Pancreas (tissue), 10 donors: ENCODE measurements around the gene PSORS1C1. TPM values are rescaled to one million over a fixed set of nuclear protein-coding genes. Genes with fewer than 3 reads are reported as not detected.

ENCODE experiments used
- ATAC-seq, 4 donors: fragments of 200-7000 bp; cut with Tn5 transposase; one replicate each; pipeline versions ENCODE4 v1.8.0 to v1.9.1; 2020; ENCODE audit warnings: mild to moderate bottlenecking in 4 of 4, moderate library complexity in 4 of 4
- DNase-seq, 6 donors: peaks; one replicate each; pipeline ENCODE4 v3.0.0-alpha.2; 2020
- FAIRE-seq: peaks from 2 replicates; lab custom pipeline; 2012; peaks lifted over from hg19 to GRCh38; lab: Jason Lieb, UNC
- H3K27ac ChIP-seq, 4 donors: fragments of 200-600 bp; sonication (generic); 1 replicate in 3 of 4; 2 replicates in 1 of 4; pipeline versions ENCODE4 v1.5.0 to v1.8.0; 2020
- H3K27me3 ChIP-seq, 4 donors: fragments of 200-600 bp; one replicate each; pipeline ENCODE4 v1.8.0; 2021
- H3K36me3 ChIP-seq, 3 donors: fragments of 200-600 bp; sonication (generic) in 1 of 3; one replicate each; pipeline versions ENCODE4 v1.5.0 to v1.8.0; 2020 to 2021
- H3K4me1 ChIP-seq, 3 donors: fragments of 200-600 bp; one replicate each; pipeline ENCODE4 v1.8.0; 2021
- H3K4me3 ChIP-seq, 4 donors: fragments of 200-600 bp; sonication (generic) in 2 of 4; one replicate each; pipeline versions ENCODE4 v1.5.0 to v1.8.0; 2020 to 2021
- H3K9me3 ChIP-seq, 4 donors: fragments of 200-600 bp; one replicate each; pipeline ENCODE4 v1.8.0; 2021
- WGBS, 2 donors: extraction: QIAGEN DNeasy Blood & Tissue Kit; methylation state at CpG; one replicate each; pipeline ENCODE4 v1.1.7; 2013; 5-methylcytosine and 5-hydroxymethylcytosine counted together
- intact Hi-C, 3 donors: fragments of 100-400 bp; cut with DNase I; formaldehyde crosslinking; loops; one replicate each; pipeline versions ENCODE4 v1.11.1 to v1.14.2; 2022
- polyA plus RNA-seq, 2 donors: library from polyadenylated mRNA; stranded (reverse); fragments of 200-250 nt; gene quantifications; one replicate each; pipeline ENCODE4 v1.2.3, GENCODE V29; 2013
- total RNA-seq, 6 donors: library from RNA; stranded (reverse); fragmentation: NEBNext Ultra II Directional in 4 of 6; extraction: Animal tissue kit (Norgen Biotek cat#: 25700) in 4 of 6; gene quantifications; one replicate each; pipeline versions ENCODE4 v1.2.1 to v1.2.4, GENCODE V29; 2021 to 2023
- TF ChIP-seq, protein P1 (sequence below), 4 donors: fragments of 200-600 bp; sonication (generic) in 3 of 4; IDR thresholded peaks; one replicate each; pipeline versions ENCODE4 v1.5.0 to v1.8.0; 2021; ENCODE audit warnings: antibody characterized with exemption in 4 of 4
- donor health status: healthy with polysubstance abuse.
- donor health status: DM: no; HTN: no; CAD: no; lungs with moderate emphysema.
- donor health status: DM: no; HTN: no; CAD: no.
- donor health status: control.
- donor health status: control.
- donor health status: Bipolar disorder and iron deficiency.
- donor health status: DM: yes; HTN: yes; CAD: no.
- donor health status: DM: no; HTN: no; CAD: no.
- donor health status: DM: no; HTN: no; CAD: no.
- donor health status: DM: yes; HTN: yes; CAD: no.

Gene PSORS1C1
- total and polyA plus RNA-seq, 8 donors: 0.06 to 1.9 (median 0.49) TPM

DNA sequence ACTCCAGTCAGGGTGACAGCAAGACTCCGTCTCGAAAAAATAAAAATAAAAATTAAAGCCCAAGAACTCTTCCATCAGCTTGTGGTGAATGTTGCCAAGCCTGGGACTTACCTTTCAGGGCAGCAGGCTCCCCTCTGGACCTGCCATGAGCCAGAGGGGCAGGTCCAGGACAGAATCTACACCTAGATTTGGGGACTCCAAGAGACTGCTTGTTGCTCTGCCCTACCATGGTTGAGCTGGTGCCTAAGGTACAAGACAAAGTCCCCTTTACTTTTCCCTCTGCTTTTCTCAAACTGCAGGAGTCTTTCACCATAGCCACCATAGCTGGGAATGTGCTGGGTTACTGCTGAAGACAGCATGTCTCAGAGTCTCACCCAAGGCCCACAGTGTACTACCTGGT lies 11.5 kb upstream of the PSORS1C1 start:
- Histone ChIP-seq H3K27ac (no peak overlapping the region), H3K27me3 (no peaks in the 10 kb centered on the region), H3K9me3 (no peaks in the 10 kb centered on the region), H3K36me3 (no peaks in the 10 kb centered on the region), H3K4me3 (no peak overlapping the region), H3K4me1 (no peaks in the 10 kb centered on the region)
- TF ChIP-seq, protein P1, sequence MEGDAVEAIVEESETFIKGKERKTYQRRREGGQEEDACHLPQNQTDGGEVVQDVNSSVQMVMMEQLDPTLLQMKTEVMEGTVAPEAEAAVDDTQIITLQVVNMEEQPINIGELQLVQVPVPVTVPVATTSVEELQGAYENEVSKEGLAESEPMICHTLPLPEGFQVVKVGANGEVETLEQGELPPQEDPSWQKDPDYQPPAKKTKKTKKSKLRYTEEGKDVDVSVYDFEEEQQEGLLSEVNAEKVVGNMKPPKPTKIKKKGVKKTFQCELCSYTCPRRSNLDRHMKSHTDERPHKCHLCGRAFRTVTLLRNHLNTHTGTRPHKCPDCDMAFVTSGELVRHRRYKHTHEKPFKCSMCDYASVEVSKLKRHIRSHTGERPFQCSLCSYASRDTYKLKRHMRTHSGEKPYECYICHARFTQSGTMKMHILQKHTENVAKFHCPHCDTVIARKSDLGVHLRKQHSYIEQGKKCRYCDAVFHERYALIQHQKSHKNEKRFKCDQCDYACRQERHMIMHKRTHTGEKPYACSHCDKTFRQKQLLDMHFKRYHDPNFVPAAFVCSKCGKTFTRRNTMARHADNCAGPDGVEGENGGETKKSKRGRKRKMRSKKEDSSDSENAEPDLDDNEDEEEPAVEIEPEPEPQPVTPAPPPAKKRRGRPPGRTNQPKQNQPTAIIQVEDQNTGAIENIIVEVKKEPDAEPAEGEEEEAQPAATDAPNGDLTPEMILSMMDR (IDR thresholded peaks at IDR 0.05): no peak
- ATAC-seq (no peak), DNase-seq (no peak), FAIRE-seq (no peak)
- WGBS, 2 donors: 91 to 93% methylated on average over 2 of the region's 2 CpGs
- intact Hi-C loops: no loop called here

DNA sequence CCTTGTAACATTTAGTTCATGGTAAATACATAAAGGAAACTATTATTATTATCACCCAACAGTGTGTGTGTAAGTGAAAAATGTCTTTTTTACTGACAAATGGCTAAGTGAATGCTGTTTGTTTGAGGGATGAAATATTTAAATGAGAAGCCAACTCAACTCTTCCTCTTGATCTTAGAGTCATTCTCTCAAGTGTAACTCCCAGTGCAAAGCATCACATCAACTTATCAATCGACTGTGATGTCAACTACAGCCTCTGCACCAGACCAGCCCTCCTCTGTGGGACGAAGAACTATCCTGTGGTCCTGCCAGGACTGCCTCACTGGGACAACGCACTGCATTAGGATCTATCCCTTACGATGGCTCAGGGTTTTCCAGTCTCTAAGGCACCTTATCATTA lies 7.5 kb upstream of the PSORS1C1 start:
- no peak for FAIRE-seq
- Histone ChIP-seq H3K4me1 (no peaks in the 10 kb centered on the region), H3K4me3 (no peak overlapping the region), H3K27me3 (no peaks in the 10 kb centered on the region), H3K9me3 (no peaks in the 10 kb centered on the region), H3K27ac (no peak overlapping the region), H3K36me3 (no peaks in the 10 kb centered on the region)
- no peak for DNase-seq
- ATAC-seq: no peak
- 48 to 50% methylated on average over 4 of the region's 4 CpGs for WGBS, 2 donors
- intact Hi-C loops: no loop called here
- TF ChIP-seq, protein P1 (IDR thresholded peaks at IDR 0.05): no peak

DNA sequence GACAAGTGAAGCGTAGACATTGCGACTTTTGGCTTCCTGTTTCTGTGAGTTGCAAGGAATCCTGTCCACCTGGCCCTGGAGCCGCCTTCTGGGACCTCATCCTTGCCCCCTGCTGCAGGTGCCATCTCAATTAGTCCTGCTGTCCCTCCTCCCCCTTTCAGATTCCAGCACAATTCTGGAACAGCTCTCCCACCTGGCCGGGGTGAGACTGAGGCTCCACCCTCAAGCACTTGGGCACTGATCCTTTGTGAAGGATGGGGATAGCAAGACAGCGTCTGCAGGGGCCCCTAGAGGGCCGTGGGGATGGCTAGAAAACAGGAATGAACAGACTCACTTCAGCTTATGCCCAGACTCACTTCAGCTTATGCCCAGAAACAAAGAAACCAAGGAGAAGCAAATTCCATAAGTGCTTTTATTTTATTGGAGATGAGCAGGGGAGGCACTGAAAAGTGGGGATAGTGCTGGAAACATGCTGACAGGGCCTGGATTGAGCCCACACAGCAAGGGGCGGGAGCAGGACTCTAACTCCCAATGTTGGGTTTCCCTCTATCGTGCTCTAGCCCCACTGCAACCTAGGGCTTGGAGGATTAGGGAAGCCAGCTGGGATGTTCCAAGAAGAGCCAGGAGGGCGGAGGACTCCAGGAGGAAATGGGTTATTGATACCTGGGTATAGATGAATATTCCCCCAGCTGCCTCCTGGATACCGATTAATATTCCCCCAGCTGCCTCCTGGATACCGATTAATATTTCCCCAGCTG lies 3.6 kb upstream of the PSORS1C1 start:
- no peaks in the 10 kb centered on the region for H3K9me3 ChIP-seq
- DNase-seq (no peak), ATAC-seq (no peak), FAIRE-seq (no peak)
- H3K4me1 ChIP-seq: no peaks in the 10 kb centered on the region
- no peak overlapping the region for H3K4me3 ChIP-seq
- intact Hi-C loops: no loop called here
- TF ChIP-seq, protein P1 (IDR thresholded peaks at IDR 0.05): no peak
- H3K27ac ChIP-seq: no peak overlapping the region
- 61 to 66% methylated on average over 11 of the region's 11 CpGs for WGBS, 2 donors
- H3K36me3 ChIP-seq: no peaks in the 10 kb centered on the region
- no peaks in the 10 kb centered on the region for H3K27me3 ChIP-seq

DNA sequence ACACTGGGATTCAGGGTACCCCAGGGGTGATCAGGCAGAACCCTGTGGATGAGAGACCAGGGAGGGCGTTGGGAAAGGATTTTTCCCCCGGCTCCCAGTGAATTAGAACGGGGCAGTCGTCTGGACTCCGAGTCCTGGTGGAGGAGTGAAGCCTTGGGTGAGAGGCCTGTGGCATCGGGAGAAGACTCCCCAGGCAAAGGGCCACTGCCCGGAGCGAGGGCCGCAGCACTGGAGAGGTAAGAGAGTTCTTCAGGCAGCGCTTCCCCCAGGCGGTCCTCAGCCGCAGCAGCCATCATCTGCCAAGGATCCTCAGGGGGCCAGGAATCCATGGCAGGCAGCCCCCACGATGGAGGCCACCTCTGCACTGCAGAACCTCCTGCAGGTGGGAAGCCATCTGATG lies 2.9 kb upstream of the PSORS1C1 start:
- no peaks in the 10 kb centered on the region for H3K9me3 ChIP-seq
- WGBS, 2 donors: 74 to 79% methylated on average over 13 of the region's 13 CpGs
- no peaks in the 10 kb centered on the region for H3K36me3 ChIP-seq
- no peaks in the 10 kb centered on the region for H3K27me3 ChIP-seq
- no peak for ATAC-seq
- intact Hi-C loops: no loop called here
- H3K4me1 ChIP-seq: no peaks in the 10 kb centered on the region
- DNase-seq: peak in 1 of 6 donors; percentile 45
- no peak overlapping the region for H3K27ac ChIP-seq
- no peak overlapping the region for H3K4me3 ChIP-seq
- no peak for FAIRE-seq
- TF ChIP-seq, protein P1 (IDR thresholded peaks at IDR 0.05): no peak

DNA sequence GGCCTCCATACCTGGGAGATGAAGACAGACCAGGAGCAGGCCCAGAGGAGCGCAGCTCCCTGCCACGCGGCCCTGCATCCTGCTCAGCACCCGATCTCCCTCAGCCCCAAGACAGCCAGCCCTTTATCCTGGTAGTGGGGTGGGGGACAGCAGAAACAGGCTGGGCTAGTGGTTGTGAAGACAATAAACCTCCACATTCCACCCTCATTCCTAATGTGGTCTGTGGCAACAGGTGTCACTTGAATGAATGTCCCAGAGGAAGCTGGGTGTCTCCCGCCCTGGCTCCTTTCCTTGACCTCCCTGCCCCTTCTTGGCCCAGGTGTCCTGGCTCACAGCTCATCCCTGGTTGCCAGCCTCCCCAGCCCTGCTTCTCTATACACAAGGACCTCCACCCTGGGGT lies 2.1 kb upstream of the PSORS1C1 start, which contains the start of gene C6orf15:
Gene C6orf15 (minus strand): TSS at position 98 of the 400 bp plus-strand sequence. CDS start 20 bp downstream, at position 78.
- H3K27me3 ChIP-seq: no peaks in the 10 kb centered on the region
- no peaks in the 10 kb centered on the region for H3K9me3 ChIP-seq
- no peaks in the 10 kb centered on the region for H3K4me1 ChIP-seq
- FAIRE-seq (no peak), ATAC-seq (no peak), DNase-seq (no peak)
- H3K27ac ChIP-seq: no peak within 1 kb of the TSS
- TF ChIP-seq, protein P1 (IDR thresholded peaks at IDR 0.05): no peak
- 83 to 89% methylated on average over 5 of the region's 5 CpGs for WGBS, 2 donors
- intact Hi-C loops: no loop called here
- no peaks in the 10 kb centered on the region for H3K36me3 ChIP-seq
- no peak within 1 kb of the TSS for H3K4me3 ChIP-seq
